Stimulated activated CD4-positive, alpha-beta T cell treated with anti-CD3 and anti-CD28 coated beads, Interleukin-4, amount 100 ng/mL, for 1 hour (primary cell): ENCODE data around the gene RNF26.

Experiments
- DNase-seq: peaks from one replicate; pipeline ENCODE4 v3.0.0-alpha.2; 2020

Gene RNF26

GRCh38 chr11:119316016-119316728 is 18.2 kb upstream of the RNF26 start:
- DNase-seq: no peak

GRCh38 chr11:119316729-119317591 is 17.4 kb upstream of the RNF26 start, which contains the start of gene MCAM:
Gene MCAM, minus strand, starts transcription at chr11:119317130. Its CDS starts 29 bp downstream, at chr11:119317101.
- no peak for DNase-seq

GRCh38 chr11:119317592-119318239 is 16.6 kb upstream of the RNF26 start:
- no peak for DNase-seq

GRCh38 chr11:119318240-119319135 is 15.8 kb upstream of the RNF26 start:
- no peak for DNase-seq

- DNase-seq: no peak
Measured at GRCh38 chr11:119319136-119319699, 15.1 kb upstream of the RNF26 start.

- DNase-seq: no peak
Measured at GRCh38 chr11:119319700-119320239, 14.6 kb upstream of the RNF26 start.

- DNase-seq: no peak
Measured at GRCh38 chr11:119320240-119320775, 14.0 kb upstream of the RNF26 start.

GRCh38 chr11:119320776-119321524 is 13.4 kb upstream of the RNF26 start:
- peak; percentile 45 for DNase-seq

GRCh38 chr11:119322360-119322739 is 12.0 kb upstream of the RNF26 start:
- DNase-seq: no peak

- no peak for DNase-seq
Measured at GRCh38 chr11:119322921-119323531, 11.3 kb upstream of the RNF26 start.

GRCh38 chr11:119323532-119324033 is 10.7 kb upstream of the RNF26 start:
- peak; percentile 77 for DNase-seq

- no peak for DNase-seq
Measured at GRCh38 chr11:119324189-119324588, 10.1 kb upstream of the RNF26 start.

- DNase-seq: no peak
Measured at GRCh38 chr11:119329320-119329719, 5.0 kb upstream of the RNF26 start.

GRCh38 chr11:119330237-119330636 is 4.1 kb upstream of the RNF26 start:
- no peak for DNase-seq

- DNase-seq: no peak
Measured at GRCh38 chr11:119332111-119332765, 2.1 kb upstream of the RNF26 start.

- DNase-seq: no peak
Measured at GRCh38 chr11:119335091-119335654, 846 bp downstream of the RNF26 start.

GRCh38 chr11:119335655-119336543 is 1.6 kb downstream of the RNF26 start:
- no peak for DNase-seq
